Esophagus squamous epithelium (tissue), 5 donors: ENCODE data around the gene PHYHIPL. TPM values are rescaled to one million over a fixed set of nuclear protein-coding genes. Genes with fewer than 3 reads are reported as not detected.

Experiments
- DNase-seq: peaks from one replicate; lab custom pipeline; 2025; lab: John Stamatoyannopoulos, UW
- H3K27ac ChIP-seq, 4 donors: fragments of 200-600 bp; sonication (generic); one replicate each; pipeline ENCODE4 v1.5.1; 2016 to 2019; ENCODE audit warnings: mild to moderate bottlenecking in 1 of 4
- H3K27me3 ChIP-seq, 4 donors: fragments of 200-600 bp; sonication (generic); 1 replicate in 3 of 4; 2 replicates in 1 of 4; pipeline versions ENCODE4 v1.5.1 to v1.6.0; 2017 to 2021; ENCODE audit warnings: antibody characterized with exemption in 1 of 4
- H3K36me3 ChIP-seq, 3 donors: fragments of 200-600 bp; sonication (generic); one replicate each; pipeline ENCODE4 v1.5.1; 2016 to 2019
- H3K4me1 ChIP-seq, 3 donors: fragments of 200-600 bp; sonication (generic); one replicate each; pipeline ENCODE4 v1.5.1; 2017 to 2019
- H3K4me3 ChIP-seq, 4 donors: fragments of 200-600 bp; sonication (generic); 1 replicate in 3 of 4; 2 replicates in 1 of 4; pipeline ENCODE4 v1.5.1; 2016 to 2019; ENCODE audit warnings: mild to moderate bottlenecking in 2 of 4, moderate library complexity in 1 of 4
- H3K9me3 ChIP-seq, 3 donors: fragments of 200-600 bp; sonication (generic); one replicate each; pipeline ENCODE4 v1.5.1; 2016 to 2019
- POLR2A ChIP-seq, 4 donors: fragments of 450-650 bp; IDR thresholded peaks; one replicate each; pipeline ENCODE4 v1.6.1; 2017; ENCODE audit warnings: antibody characterized with exemption in 4 of 4, mild to moderate bottlenecking in 4 of 4, moderate library complexity in 3 of 4
- WGBS, 2 donors: methylation state at CpG; one replicate each; pipeline ENCODE4 v1.1.5; 2018; 5-methylcytosine and 5-hydroxymethylcytosine counted together
- intact Hi-C: fragments of 100-400 bp; cut with DNase I; formaldehyde crosslinking; loops from one replicate; pipeline ENCODE4 v1.15.0; 2022
- total RNA-seq, 4 donors: library from RNA; depleted of rRNA; stranded (reverse); fragments of >200 nt; gene quantifications; one replicate each; pipeline ENCODE4 v1.1.0, GENCODE V29; 2016
- TF ChIP-seq, protein P1 (sequence below), 6 experiments: fragments of 450-650 bp in 4 of 6; fragments of 200-600 bp in 2 of 6; sonication (generic) in 2 of 6; IDR thresholded peaks; one replicate each; pipeline ENCODE4 v1.5.1; 2016 to 2019; ENCODE audit warnings: antibody characterized with exemption in 6 of 6, mild to moderate bottlenecking in 4 of 6, moderate library complexity in 4 of 6
- donor health status: DM: yes; HTN: yes; CAD: no.

PHYHIPL gene
- under 1 TPM in 1 of 4 donors, not detected in 3; 0.19 TPM for total RNA-seq

DNA sequence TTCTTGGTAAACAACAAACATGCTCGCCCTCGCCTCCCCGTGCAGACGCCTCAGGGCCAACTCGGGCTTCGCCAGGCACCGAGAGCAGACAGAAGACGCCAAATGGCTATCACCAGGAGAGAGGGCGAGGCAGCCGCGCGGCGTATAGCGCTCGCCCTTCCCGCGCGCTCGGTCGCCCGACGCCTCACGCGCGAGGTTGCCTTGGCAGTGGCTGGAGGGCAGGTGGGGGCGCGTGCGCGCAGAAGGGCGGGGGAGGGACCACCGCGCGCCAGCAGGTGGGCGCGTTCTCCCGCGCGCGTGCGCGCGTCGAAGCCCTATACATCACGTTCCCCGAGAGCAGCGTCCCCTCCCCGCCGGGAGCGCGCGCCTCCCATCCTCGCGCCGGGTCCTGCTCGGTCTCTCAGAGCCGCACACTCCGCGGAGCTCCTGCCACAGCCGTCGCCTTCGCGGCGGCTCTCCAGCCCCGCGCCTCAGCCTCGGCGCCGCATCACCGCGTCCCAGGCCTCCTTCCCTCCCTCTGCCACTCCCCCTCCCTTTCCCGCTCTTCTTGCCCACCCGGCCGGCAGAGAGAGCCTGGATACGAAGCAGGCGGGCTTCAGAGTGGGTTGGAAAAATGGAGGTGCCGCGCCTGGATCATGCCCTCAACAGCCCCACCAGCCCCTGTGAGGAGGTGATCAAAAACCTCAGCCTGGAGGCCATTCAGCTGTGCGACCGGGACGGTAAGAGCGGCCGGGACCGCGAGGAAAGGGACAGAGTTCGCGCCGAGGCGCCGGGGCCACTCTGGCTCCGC, at the start of gene PHYHIPL:
TSS of gene PHYHIPL (plus strand) at position 403 of the 790 bp plus-strand sequence. CDS start at position 614, 211 bp downstream.
- intact Hi-C loops, result no loop called here
- Histone ChIP-seq H3K4me3 (peak within 1 kb of the TSS; percentile 3 to 60 (median 35)), H3K27me3 (peaks cover 0 to 53% (median 4%) of the 10 kb centered on the region in 4 donors), H3K9me3 (no peaks in the 10 kb centered on the region), H3K36me3 (no peaks in the 10 kb centered on the region), H3K27ac (no peak within 1 kb of the TSS), H3K4me1 (peaks cover 5 to 19% (median 8%) of the 10 kb centered on the region in 3 donors)
- no peak for DNase-seq
- no peak for TF ChIP-seq POLR2A (IDR thresholded peaks at IDR 0.05)
- TF ChIP-seq, protein P1, sequence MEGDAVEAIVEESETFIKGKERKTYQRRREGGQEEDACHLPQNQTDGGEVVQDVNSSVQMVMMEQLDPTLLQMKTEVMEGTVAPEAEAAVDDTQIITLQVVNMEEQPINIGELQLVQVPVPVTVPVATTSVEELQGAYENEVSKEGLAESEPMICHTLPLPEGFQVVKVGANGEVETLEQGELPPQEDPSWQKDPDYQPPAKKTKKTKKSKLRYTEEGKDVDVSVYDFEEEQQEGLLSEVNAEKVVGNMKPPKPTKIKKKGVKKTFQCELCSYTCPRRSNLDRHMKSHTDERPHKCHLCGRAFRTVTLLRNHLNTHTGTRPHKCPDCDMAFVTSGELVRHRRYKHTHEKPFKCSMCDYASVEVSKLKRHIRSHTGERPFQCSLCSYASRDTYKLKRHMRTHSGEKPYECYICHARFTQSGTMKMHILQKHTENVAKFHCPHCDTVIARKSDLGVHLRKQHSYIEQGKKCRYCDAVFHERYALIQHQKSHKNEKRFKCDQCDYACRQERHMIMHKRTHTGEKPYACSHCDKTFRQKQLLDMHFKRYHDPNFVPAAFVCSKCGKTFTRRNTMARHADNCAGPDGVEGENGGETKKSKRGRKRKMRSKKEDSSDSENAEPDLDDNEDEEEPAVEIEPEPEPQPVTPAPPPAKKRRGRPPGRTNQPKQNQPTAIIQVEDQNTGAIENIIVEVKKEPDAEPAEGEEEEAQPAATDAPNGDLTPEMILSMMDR (IDR thresholded peaks at IDR 0.05), result no peak
- WGBS, 2 donors, result 2 to 12% methylated on average over 13 to 18 of the region's 90 CpGs

DNA sequence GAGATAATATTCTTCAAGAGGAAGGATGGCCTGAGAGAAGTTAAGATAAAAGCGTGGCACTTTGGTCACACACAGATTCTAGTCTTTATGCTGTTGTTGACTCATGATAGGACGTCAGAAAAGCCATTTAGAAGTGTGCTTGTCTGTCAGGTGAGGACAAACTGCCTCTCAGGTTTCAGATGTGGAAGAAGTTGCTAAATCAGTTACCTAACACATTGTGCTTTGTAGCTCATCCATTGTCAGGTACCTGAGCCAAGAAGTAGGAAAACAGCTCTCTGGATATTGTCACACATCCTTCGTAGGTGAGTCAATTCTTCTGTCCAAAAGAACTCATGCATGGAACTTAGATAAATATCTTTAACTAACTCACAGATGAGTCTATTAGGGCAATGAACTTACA, 49.5 kb upstream of the PHYHIPL start:
- intact Hi-C loops, result no loop called here
- no peaks in the 10 kb centered on the region for H3K9me3 ChIP-seq
- no peak for DNase-seq
- no peak overlapping the region for H3K27ac ChIP-seq
- no peaks in the 10 kb centered on the region for H3K27me3 ChIP-seq
- H3K4me1 ChIP-seq, result peaks cover 0 to 7% (median 0%) of the 10 kb centered on the region in 3 donors
- no peak for TF ChIP-seq POLR2A (IDR thresholded peaks at IDR 0.05)
- TF ChIP-seq, protein P1 (IDR thresholded peaks at IDR 0.05), result no peak
- no peak overlapping the region for H3K4me3 ChIP-seq
- no peaks in the 10 kb centered on the region for H3K36me3 ChIP-seq
- WGBS, 2 donors, result 46 to 65% methylated on average over 3 of the region's 3 CpGs

DNA sequence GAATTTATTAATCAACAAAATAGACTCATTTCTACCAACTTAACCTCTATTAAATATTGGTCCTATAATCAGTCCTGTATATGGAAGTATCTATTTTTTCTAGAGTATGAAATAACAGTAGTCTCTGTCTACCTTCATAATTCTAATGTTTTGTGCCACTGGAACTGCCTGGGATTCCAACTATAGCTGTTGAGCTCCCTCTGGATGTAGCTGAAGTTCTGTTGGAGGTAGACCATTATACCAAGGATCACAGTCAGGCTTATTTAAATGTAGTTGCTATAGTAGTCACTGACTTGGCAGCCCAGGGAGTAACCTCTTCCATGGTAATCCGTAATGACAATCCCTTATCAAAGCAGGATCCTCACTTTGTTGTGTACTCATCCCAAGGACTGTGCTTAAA, 48.5 kb upstream of the PHYHIPL start:
- WGBS, 2 donors, result 73 to 100% methylated on average over 1 of the region's 1 CpG
- intact Hi-C loops, result no loop called here

DNA sequence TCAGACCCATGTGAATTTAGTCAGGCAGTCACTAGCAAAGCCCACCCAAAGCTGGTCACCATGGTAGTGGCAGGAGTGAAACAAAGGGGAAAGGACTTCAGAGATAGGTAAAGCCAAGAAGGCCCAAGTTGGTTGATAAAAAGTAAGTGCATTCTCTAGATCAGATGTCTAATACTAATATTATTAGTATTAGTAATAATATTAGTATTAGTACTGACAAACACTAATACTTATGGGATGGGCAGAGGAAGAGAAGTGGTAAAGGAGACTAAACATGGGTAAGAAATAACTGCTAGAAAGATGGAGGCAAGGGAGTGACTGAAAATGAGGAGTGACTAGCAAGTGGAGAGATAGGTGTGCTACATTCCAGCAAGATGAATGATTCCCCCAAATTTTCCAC, 46.6 kb upstream of the PHYHIPL start:
- no peaks in the 10 kb centered on the region for H3K36me3 ChIP-seq
- no peak for DNase-seq
- no peaks in the 10 kb centered on the region for H3K27me3 ChIP-seq
- H3K27ac ChIP-seq, result no peak overlapping the region
- H3K9me3 ChIP-seq, result no peaks in the 10 kb centered on the region
- TF ChIP-seq POLR2A (IDR thresholded peaks at IDR 0.05), result no peak
- TF ChIP-seq, protein P1 (IDR thresholded peaks at IDR 0.05), result no peak
- intact Hi-C loops, result no loop called here
- no peak overlapping the region for H3K4me3 ChIP-seq
- peaks cover 0 to 7% (median 0%) of the 10 kb centered on the region in 3 donors for H3K4me1 ChIP-seq

More for the DNA sequence above, 48.5 kb upstream of the PHYHIPL start:
- TF ChIP-seq, protein P1 (IDR thresholded peaks at IDR 0.05), result no peak
- TF ChIP-seq POLR2A (IDR thresholded peaks at IDR 0.05), result no peak
- H3K27me3 ChIP-seq, result no peaks in the 10 kb centered on the region
- no peak overlapping the region for H3K4me3 ChIP-seq
- DNase-seq, result no peak
- H3K4me1 ChIP-seq, result peaks cover 0 to 7% (median 0%) of the 10 kb centered on the region in 3 donors
- H3K36me3 ChIP-seq, result no peaks in the 10 kb centered on the region
- no peaks in the 10 kb centered on the region for H3K9me3 ChIP-seq
- H3K27ac ChIP-seq, result no peak overlapping the region

GRCh38 chr10:59131666-59132065, 44.8 kb upstream of the PHYHIPL start:
- no peaks in the 10 kb centered on the region for H3K36me3 ChIP-seq
- no peaks in the 10 kb centered on the region for H3K4me1 ChIP-seq
- no peak overlapping the region for H3K27ac ChIP-seq
- TF ChIP-seq, protein P1 (IDR thresholded peaks at IDR 0.05), result no peak
- TF ChIP-seq POLR2A (IDR thresholded peaks at IDR 0.05), result no peak
- no peak overlapping the region for H3K4me3 ChIP-seq
- DNase-seq, result no peak
- H3K9me3 ChIP-seq, result no peaks in the 10 kb centered on the region
- intact Hi-C loops, result no loop called here
- 25 to 26% methylated on average over 1 of the region's 1 CpG for WGBS, 2 donors
- no peaks in the 10 kb centered on the region for H3K27me3 ChIP-seq
